B cell (primary cell): ENCODE data around the gene DMXL2. TPM values are rescaled to one million over a fixed set of nuclear protein-coding genes. Genes with fewer than 3 reads are reported as not detected.

Source experiments
- ATAC-seq: fragments of 200-7000 bp; cut with Tn5 transposase; one replicate; pipeline ENCODE4 v1.10.0; 2021; ENCODE audit warnings: low read depth, mild to moderate bottlenecking, moderate number of reproducible peaks, moderate library complexity
- CTCF ChIA-PET: fragments of 350-600 bp; sonication (Branson Sonifier 250); formaldehyde crosslinking; loops from one replicate; lab custom pipeline; 2021; ENCODE audit warnings: antibody characterized with exemption, inconsistent platforms; lab: Charles Lee
- POLR2A ChIA-PET: fragments of 350-600 bp; sonication (Branson Sonifier 250); formaldehyde crosslinking; loops from one replicate; lab custom pipeline; 2021; ENCODE audit warnings: antibody characterized with exemption; lab: Charles Lee
- DNase-seq: peaks from one replicate; pipeline ENCODE4 v3.0.0; 2013
- H2AFZ ChIP-seq: 2 replicates; pipeline ENCODE4 v1.6.1; 2012; ENCODE audit warnings: mild to moderate bottlenecking, low read depth, low read length; ENCODE audit not compliant: insufficient read depth, poor library complexity, severe bottlenecking
- H3K27ac ChIP-seq, 2 donors: 1 replicate in 1 of 2; 2 replicates in 1 of 2; pipeline ENCODE4 v1.5.1; 2012 to 2013; ENCODE audit warnings: low read length in 2 of 2, mild to moderate bottlenecking in 2 of 2, moderate library complexity in 1 of 2
- H3K27me3 ChIP-seq, 4 experiments: fragments of 200-600 bp in 1 of 4; sonication (generic) in 1 of 4; replicated peaks in 1 of 4; 1 replicate in 2 of 4; 2 replicates in 2 of 4; pipeline versions ENCODE4 v1.6.1 to v1.7.0; 2013 to 2016; ENCODE audit warnings: low read length in 3 of 4, mild to moderate bottlenecking in 2 of 4, mixed read lengths in 1 of 4, moderate library complexity in 1 of 4; ENCODE audit not compliant: insufficient read depth in 4 of 4, control insufficient read depth in 3 of 4; ENCODE audit errors: control extremely low read depth in 1 of 4
- H3K36me3 ChIP-seq, 2 experiments: replicated peaks in 1 of 2; 1 replicate in 1 of 2; 2 replicates in 1 of 2; pipeline versions ENCODE4 v1.6.1 to v1.7.1; 2013; ENCODE audit warnings: low read length in 1 of 2; ENCODE audit not compliant: insufficient read depth in 2 of 2, control insufficient read depth in 1 of 2; ENCODE audit errors: control extremely low read depth in 1 of 2, extremely low read depth in 1 of 2
- H3K4me1 ChIP-seq, 2 donors: fragments of 200-600 bp in 1 of 2; sonication (generic) in 1 of 2; 1 replicate in 1 of 2; 2 replicates in 1 of 2; pipeline versions ENCODE4 v1.5.1 to v1.6.1; 2013 to 2017; ENCODE audit warnings: low read length in 2 of 2; ENCODE audit not compliant: control insufficient read depth in 2 of 2, insufficient read depth in 2 of 2
- H3K4me2 ChIP-seq: replicated peaks from 2 replicates; pipeline ENCODE3; 2012; ENCODE audit warnings: mild to moderate bottlenecking, low read depth, low read length; ENCODE audit not compliant: poor library complexity, severe bottlenecking
- H3K4me3 ChIP-seq, 5 experiments: fragments of 200-600 bp in 1 of 5; sonication (generic) in 1 of 5; 1 replicate in 3 of 5; 2 replicates in 2 of 5; pipeline versions ENCODE4 v1.5.1 to v1.7.0; 2011 to 2016; ENCODE audit warnings: low read length in 4 of 5, mild to moderate bottlenecking in 4 of 5, low read depth in 2 of 5, control low read depth in 1 of 5, moderate library complexity in 1 of 5; ENCODE audit not compliant: insufficient read depth in 1 of 5; ENCODE audit errors: control extremely low read depth in 1 of 5, extremely low read depth in 1 of 5
- H3K79me2 ChIP-seq: fragments of 200-600 bp; sonication (generic); one replicate; pipeline ENCODE4 v1.6.0; 2016; ENCODE audit warnings: low read length; ENCODE audit not compliant: control insufficient read depth, insufficient read depth
- H3K9ac ChIP-seq: fragments of 200-600 bp; sonication (generic); 2 replicates; pipeline ENCODE4 v1.6.1; 2017; ENCODE audit warnings: mild to moderate bottlenecking, low read length, moderate library complexity
- H3K9me3 ChIP-seq, 3 donors: one replicate each; pipeline versions ENCODE4 v1.6.1 to v1.7.1; 2013; ENCODE audit warnings: low read length in 2 of 3; ENCODE audit not compliant: control insufficient read depth in 2 of 3, insufficient read depth in 1 of 3; ENCODE audit errors: control extremely low read depth in 1 of 3
- H4K20me1 ChIP-seq: 2 replicates; pipeline ENCODE4 v1.6.0; 2012; ENCODE audit warnings: mild to moderate bottlenecking, low read length; ENCODE audit not compliant: insufficient read depth, control insufficient read depth, poor library complexity, severe bottlenecking
- H3K27ac Mint-ChIP-seq: one replicate; pipeline ENCODE4 v1.8.0; 2021; ENCODE audit warnings: mixed read lengths
- H3K27me3 Mint-ChIP-seq: one replicate; pipeline ENCODE4 v1.8.0; 2021; ENCODE audit warnings: mixed read lengths
- H3K4me1 Mint-ChIP-seq: one replicate; pipeline ENCODE4 v1.8.0; 2021; ENCODE audit warnings: mixed read lengths
- H3K4me3 Mint-ChIP-seq: one replicate; pipeline ENCODE4 v1.8.0; 2021; ENCODE audit warnings: mixed read lengths
- H3K9me3 Mint-ChIP-seq: one replicate; pipeline ENCODE4 v1.8.0; 2022; ENCODE audit warnings: mixed read lengths; ENCODE audit not compliant: insufficient read depth
- EZH2 ChIP-seq: IDR thresholded peaks from 2 replicates; pipeline ENCODE4 v1.6.1; 2012; ENCODE audit warnings: borderline replicate concordance, low read depth, mild to moderate bottlenecking, moderate library complexity, low read length; ENCODE audit not compliant: insufficient read depth, poor library complexity, severe bottlenecking
- WGBS: methylation state at CpG from one replicate; pipeline ENCODE4 v1.1.5; 2013; ENCODE audit warnings: missing lambda C conversion rate; ENCODE audit not compliant: insufficient coverage; 5-methylcytosine and 5-hydroxymethylcytosine counted together
- intact Hi-C: fragments of 100-400 bp; cut with micrococcal nuclease; formaldehyde crosslinking; loops from one replicate; pipeline ENCODE4 v1.10.0; 2022
- polyA plus RNA-seq: library from polyadenylated mRNA; depleted of rRNA; stranded (reverse); fragments of >200 nt; gene quantifications from 2 replicates; pipeline ENCODE4 v1.2.3, GENCODE V29; 2012
- total RNA-seq, 2 donors: library from RNA; stranded (reverse); fragments of 120-200 nt in 1 of 2; gene quantifications; 1 replicate in 1 of 2; 2 replicates in 1 of 2; pipeline versions ENCODE4 v1.2.3 to v1.2.4, GENCODE V29; 2013 to 2022
- TF ChIP-seq, protein P1 (sequence below): fragments of 200-600 bp; IDR thresholded peaks from one replicate; pipeline ENCODE4 v1.8.0; 2022; ENCODE audit warnings: antibody characterized with exemption, mild to moderate bottlenecking

The DMXL2 gene
- total and polyA plus RNA-seq, 2 donors (not counting 1 experiment from before 2014, with no cell fraction given) = 1.4 to 5.6 TPM

GRCh38 chr15:51672155-51672687 lies 49.6 kb upstream of the DMXL2 start:
- Mint-ChIP-seq H3K4me3 (no peak overlapping the region), H3K4me1 (no peaks in the 10 kb centered on the region), H3K27me3 (peaks cover 27% of the 10 kb centered on the region), H3K9me3 (no peaks in the 10 kb centered on the region), H3K27ac (no peak overlapping the region)
- no peak for DNase-seq
- ATAC-seq = no peak
- ChIA-PET POLR2A (no interaction called here), CTCF (interaction anchor here (0.8 kb wide), 1 partner anchor 22 kb away, joined by 3 read pairs; no protein-coding TSS in a partner anchor)
- 83% methylated on average over 4 of the region's 9 CpGs for WGBS
- Histone ChIP-seq H3K4me2 (no peak overlapping the region), H3K4me1 (no peaks in the 10 kb centered on the region), H4K20me1 (no peaks in the 10 kb centered on the region), H3K36me3 (no peaks in the 10 kb centered on the region), H3K27ac (no peak overlapping the region), H3K27me3 (peaks cover 0 to 3% (median 0%) of the 10 kb centered on the region in 4 experiments), H3K4me3 (no peak overlapping the region), H3K79me2 (no peaks in the 10 kb centered on the region), H3K9me3 (no peaks in the 10 kb centered on the region), H2AFZ (no peak overlapping the region), H3K9ac (no peak overlapping the region)
- TF ChIP-seq, protein P1, sequence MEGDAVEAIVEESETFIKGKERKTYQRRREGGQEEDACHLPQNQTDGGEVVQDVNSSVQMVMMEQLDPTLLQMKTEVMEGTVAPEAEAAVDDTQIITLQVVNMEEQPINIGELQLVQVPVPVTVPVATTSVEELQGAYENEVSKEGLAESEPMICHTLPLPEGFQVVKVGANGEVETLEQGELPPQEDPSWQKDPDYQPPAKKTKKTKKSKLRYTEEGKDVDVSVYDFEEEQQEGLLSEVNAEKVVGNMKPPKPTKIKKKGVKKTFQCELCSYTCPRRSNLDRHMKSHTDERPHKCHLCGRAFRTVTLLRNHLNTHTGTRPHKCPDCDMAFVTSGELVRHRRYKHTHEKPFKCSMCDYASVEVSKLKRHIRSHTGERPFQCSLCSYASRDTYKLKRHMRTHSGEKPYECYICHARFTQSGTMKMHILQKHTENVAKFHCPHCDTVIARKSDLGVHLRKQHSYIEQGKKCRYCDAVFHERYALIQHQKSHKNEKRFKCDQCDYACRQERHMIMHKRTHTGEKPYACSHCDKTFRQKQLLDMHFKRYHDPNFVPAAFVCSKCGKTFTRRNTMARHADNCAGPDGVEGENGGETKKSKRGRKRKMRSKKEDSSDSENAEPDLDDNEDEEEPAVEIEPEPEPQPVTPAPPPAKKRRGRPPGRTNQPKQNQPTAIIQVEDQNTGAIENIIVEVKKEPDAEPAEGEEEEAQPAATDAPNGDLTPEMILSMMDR = no peak
- TF ChIP-seq EZH2 = no peak
- intact Hi-C loops = no loop called here

DNA sequence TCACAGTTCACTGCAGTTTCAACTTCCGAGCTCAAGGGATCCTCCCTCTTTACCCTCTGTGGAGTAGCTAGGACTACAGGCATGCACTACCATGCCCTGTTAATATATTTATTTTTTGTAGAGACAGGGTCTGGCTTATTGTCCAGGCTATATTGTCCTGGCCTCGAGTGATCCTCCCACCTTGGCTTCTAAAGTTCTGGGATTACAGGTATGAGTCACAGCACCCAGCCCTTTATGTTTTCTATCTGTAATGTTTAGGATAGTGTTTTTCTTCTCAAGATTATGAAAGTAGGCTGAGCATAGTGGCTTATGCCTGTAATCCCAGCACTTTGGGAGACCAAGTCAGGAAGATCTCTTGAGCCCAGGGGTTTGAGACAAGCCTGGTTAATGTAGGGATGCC lies 46.8 kb upstream of the DMXL2 start:
- H3K4me3 Mint-ChIP-seq = no peak overlapping the region
- Histone ChIP-seq H4K20me1 (no peaks in the 10 kb centered on the region), H3K36me3 (no peaks in the 10 kb centered on the region), H3K4me1 (no peaks in the 10 kb centered on the region), H3K79me2 (no peaks in the 10 kb centered on the region), H3K27ac (no peak overlapping the region), H3K4me2 (no peak overlapping the region), H3K9me3 (no peaks in the 10 kb centered on the region), H2AFZ (no peak overlapping the region), H3K9ac (no peak overlapping the region), H3K4me3 (no peak overlapping the region), H3K27me3 (peaks cover 0 to 3% (median 0%) of the 10 kb centered on the region in 4 experiments)
- H3K4me1 Mint-ChIP-seq = no peaks in the 10 kb centered on the region
- H3K27ac Mint-ChIP-seq = no peak overlapping the region
- TF ChIP-seq EZH2 = no peak
- TF ChIP-seq, protein P1 = no peak
- ATAC-seq (no peak), DNase-seq (no peak)
- CTCF ChIA-PET = interaction anchor here (0.6 to 2.3 kb wide), 2 partner anchors 20 to 491 kb away, joined by 3 to 8 read pairs; no protein-coding TSS in a partner anchor
- H3K27me3 Mint-ChIP-seq = peaks cover 21% of the 10 kb centered on the region
- POLR2A ChIA-PET = no interaction called here
- H3K9me3 Mint-ChIP-seq = no peaks in the 10 kb centered on the region
- intact Hi-C loops = no loop called here
- WGBS = 83% methylated on average over 1 of the region's 2 CpGs
